ENCODE measurements around the gene PALM3. TPM values are rescaled to one million over a fixed set of nuclear protein-coding genes. Genes with fewer than 3 reads are reported as not detected.

The PALM3 gene
- total RNA-seq, 1 donor from 2014 or later: not detected

Other genes with a start within 250 kb of the PALM3 start
- gene NANOS3, start 184.9 kb downstream of the PALM3 start, total RNA-seq (ENCODE audit: insufficient read depth, low replicate concordance): not detected
- gene BRME1, start 156.0 kb downstream of the PALM3 start, total RNA-seq (ENCODE audit: insufficient read depth, low replicate concordance): 1.4 TPM
- 0.96 TPM for gene CC2D1A, start 155.9 kb downstream of the PALM3 start, total RNA-seq (ENCODE audit: insufficient read depth, low replicate concordance)
- gene PODNL1, start 123.7 kb downstream of the PALM3 start, total RNA-seq (ENCODE audit: insufficient read depth, low replicate concordance): 13.2 TPM
- 10.1 TPM for gene DCAF15, start 109.6 kb downstream of the PALM3 start, total RNA-seq (ENCODE audit: insufficient read depth, low replicate concordance)
- gene RFX1, start 55.8 kb downstream of the PALM3 start, total RNA-seq (ENCODE audit: insufficient read depth, low replicate concordance): 1.9 TPM
- gene RLN3, start 33.9 kb downstream of the PALM3 start, total RNA-seq (ENCODE audit: insufficient read depth, low replicate concordance): not detected
- gene IL27RA, start 30.3 kb downstream of the PALM3 start, total RNA-seq (ENCODE audit: insufficient read depth, low replicate concordance): 0.96 TPM
- gene MISP3, start 10.7 kb upstream of the PALM3 start, total RNA-seq (ENCODE audit: insufficient read depth, low replicate concordance): 0.96 TPM
- not detected for gene C19orf67, start 23.7 kb upstream of the PALM3 start, total RNA-seq (ENCODE audit: insufficient read depth, low replicate concordance)
- 21.9 TPM for gene SAMD1, start 28.7 kb upstream of the PALM3 start, total RNA-seq (ENCODE audit: insufficient read depth, low replicate concordance)
- 17.6 TPM for gene PRKACA, start 55.7 kb upstream of the PALM3 start, total RNA-seq (ENCODE audit: insufficient read depth, low replicate concordance)
- gene ASF1B, start 74.5 kb upstream of the PALM3 start, total RNA-seq (ENCODE audit: insufficient read depth, low replicate concordance): 0.48 TPM
- 5.3 TPM for gene ADGRL1, start 144.1 kb upstream of the PALM3 start, total RNA-seq (ENCODE audit: insufficient read depth, low replicate concordance)